ENCODE results near the gene HSPB6. TPM values are rescaled to one million over a fixed set of nuclear protein-coding genes. Genes with fewer than 3 reads are reported as not detected.

Gene HSPB6
- total and polyA plus RNA-seq, 2 of the 8 experiments (the other 6 are each of a cell fraction or from before 2014, with no cell fraction given), result 0.91 TPM; not detected in 1

DNA sequence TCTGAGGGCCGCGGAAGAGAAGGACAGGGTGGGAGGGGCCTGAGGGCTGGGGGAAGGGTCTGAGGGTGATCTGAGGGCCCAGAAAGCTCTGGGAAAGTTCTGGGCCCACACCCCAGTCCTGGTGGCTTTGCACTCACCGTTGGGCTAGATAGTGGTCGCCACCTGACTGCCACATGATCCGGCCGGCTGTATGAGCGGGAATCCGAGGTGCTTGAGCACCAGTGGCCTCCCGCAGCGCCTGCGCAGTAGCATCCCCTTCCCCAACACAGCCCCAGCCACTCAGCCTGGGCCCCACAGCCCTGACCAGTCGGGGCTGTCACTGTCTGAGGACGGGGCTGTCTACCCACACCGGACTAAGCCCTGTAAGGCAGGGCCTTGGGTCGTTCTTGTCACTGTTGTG lies 40.8 kb upstream of the HSPB6 start:
- Histone ChIP-seq H2BK15ac (ENCODE audit: low read length) (no peak overlapping the region), H3K14ac (ENCODE audit: insufficient read length) (no peak overlapping the region), H2BK5ac (ENCODE audit: low read depth, low read length) (no peak overlapping the region; the same call in 1 of the 2 replicates), H3K56ac (replicated peaks; ENCODE audit: insufficient read length, low read depth, low read length) (no peak overlapping the region), H2AK5ac (ENCODE audit: low read depth, low read length) (no peak overlapping the region), H3K4me1 (replicated peaks in 1 of 4; ENCODE audit: control insufficient read depth in 3 of 4, insufficient read depth in 4 of 4, low read length in 3 of 4) (peaks cover 0 to 9% (median 4%) of the 10 kb centered on the region in 4 experiments; a peak in 5 of 7 replicates), H3K4me2 (ENCODE audit: insufficient read depth in 1 of 2, low read depth in 2 of 2, low read length in 2 of 2) (peak overlapping the region; percentile 73 to 89), H3K27ac (ENCODE audit: low read depth, low read length) (no peak overlapping the region), H2BK12ac (ENCODE audit: low read depth, low read length) (0 out of 2 replicates have a peak overlapping the region, but pooled peaks have one; percentile 50), H4K8ac (ENCODE audit: extremely low read depth, insufficient read depth, low read length) (peak overlapping the region; percentile 66; the same call in 1 of the 2 replicates), H3K27me3 (replicated peaks in 1 of 4; ENCODE audit: control insufficient read depth in 3 of 4, extremely low read depth in 1 of 4, insufficient read depth in 3 of 4, low read length in 3 of 4) (peaks cover 6 to 23% (median 20%) of the 10 kb centered on the region in 4 experiments), H3K79me2 (ENCODE audit: control insufficient read depth in 1 of 2, insufficient read depth in 2 of 2, low read length in 2 of 2) (no peaks in the 10 kb centered on the region), H3K23ac (ENCODE audit: insufficient read length) (no peak overlapping the region), H4K20me1 (replicated peaks in 1 of 2; ENCODE audit: control insufficient read depth in 1 of 2, insufficient read depth in 2 of 2, low read length in 2 of 2) (no peaks in the 10 kb centered on the region), H3K79me1 (ENCODE audit: low read depth, low read length) (no peaks in the 10 kb centered on the region), H3K9ac (replicated peaks in 1 of 4; ENCODE audit: extremely low read depth in 1 of 4, low read depth in 3 of 4, low read length in 3 of 4) (no peak overlapping the region), H2BK20ac (ENCODE audit: low read length) (no peak overlapping the region), H4K91ac (replicated peaks; ENCODE audit: insufficient read length, low read length) (peak overlapping the region; percentile 54), H2BK120ac (replicated peaks; ENCODE audit: low read depth, low read length) (peak overlapping the region; percentile 90), H3K18ac (ENCODE audit: extremely low read depth, low read length) (no peak overlapping the region; the same call in none of the 2 replicates), H3K36me3 (ENCODE audit: control insufficient read depth in 2 of 4, insufficient read depth in 4 of 4, low read length in 3 of 4) (no peaks in the 10 kb centered on the region), H4K5ac (ENCODE audit: insufficient read length, low read depth, low read length) (peak overlapping the region; percentile 78), H2AFZ (ENCODE audit: low read length) (peak overlapping the region; percentile 85), H3K4me3 (ENCODE audit: extremely low read depth in 1 of 4, insufficient read depth in 2 of 4, low read depth in 3 of 4, low read length in 4 of 4) (peak overlapping the region; percentile 16 to 59 (median 24); a peak in 4 of 8 replicates), H3K4ac (replicated peaks; ENCODE audit: insufficient read length, low read depth, low read length) (no peak overlapping the region), H3K9me3 (ENCODE audit: insufficient read depth in 2 of 2, low read depth in 1 of 2, low read length in 1 of 2) (no peaks in the 10 kb centered on the region), H3K23me2 (ENCODE audit: low read depth, low read length) (peaks cover 11% of the 10 kb centered on the region; the same call in 1 of the 2 replicates)
- WGBS, 2 experiments (ENCODE audit: extremely low coverage in 1 of 2, insufficient coverage in 1 of 2, insufficient read length in 1 of 2, insufficient replicate concordance in 2 of 2, low coverage in 1 of 2, low lambda C conversion rate in 2 of 2, missing lambda C conversion rate in 1 of 2), result 6% methylated on average over 9 of the region's 15 CpGs; no CpG with 5 or more reads in 1 of the 2 experiments
- DNase-seq (ENCODE audit: low read depth in 1 of 2, low spot score in 2 of 2) (peak in 1 of 2 experiments; percentile 82), FAIRE-seq (no peak)
- CTCF ChIA-PET (ENCODE audit: partially characterized antibody), result interaction anchor here (0.9 to 3.6 kb wide), 4 partner anchors 10 to 127 kb away, joined by 3 to 13 read pairs (median 4); no protein-coding TSS in a partner anchor
- POLR2A ChIA-PET (ENCODE audit: partially characterized antibody), result interaction anchor here (0.6 to 0.9 kb wide), 2 partner anchors 18 to 22 kb away, joined by 3 to 4 read pairs; no protein-coding TSS in a partner anchor
- peak; percentile 45 for TF ChIP-seq NRF1 (IDR thresholded peaks at IDR 0.05; ENCODE audit: low read depth, low read length)
- TF ChIP-seq MAFK (IDR thresholded peaks at IDR 0.05; ENCODE audit: low read depth, low read length), result no peak

Measured in H1 (cell line).